Measurements from ENCODE around the gene OSBPL10. TPM values are rescaled to one million over a fixed set of nuclear protein-coding genes. Genes with fewer than 3 reads are reported as not detected.

The OSBPL10 gene
- total and polyA plus RNA-seq, 7 donors: 0.75 to 4.6 (median 2.3) TPM

GRCh38 chr3:32002561-32003368, 21.7 kb upstream of the OSBPL10 start:
- DNase-seq (no peak), ATAC-seq (no peak)
- WGBS, 3 donors: 59 to 60% (median 59%) methylated on average over 6 of the region's 6 CpGs
- Histone ChIP-seq H3K27ac (no peak overlapping the region), H3K9me3 (no peaks in the 10 kb centered on the region), H3K36me3 (ENCODE audit: insufficient read depth in 1 of 2, low read depth in 1 of 2) (no peaks in the 10 kb centered on the region), H3K4me3 (no peak overlapping the region), H3K4me1 (no peaks in the 10 kb centered on the region), H3K27me3 (ENCODE audit: insufficient read depth in 3 of 3, low read length in 2 of 3) (no peaks in the 10 kb centered on the region)
- TF ChIP-seq CTCF (IDR thresholded peaks at IDR 0.05): no peak
- intact Hi-C loops (cut with DNase I): no loop called here

- intact Hi-C loops (cut with DNase I): no loop called here
- no peaks in the 10 kb centered on the region for H3K27me3 ChIP-seq (ENCODE audit: insufficient read depth in 3 of 3, low read length in 2 of 3)
- DNase-seq: no peak
- 72 to 83% (median 78%) methylated on average over 3 of the region's 3 CpGs for WGBS, 3 donors
- no peaks in the 10 kb centered on the region for H3K4me1 ChIP-seq
- no peaks in the 10 kb centered on the region for H3K9me3 ChIP-seq
- ATAC-seq: no peak
- H3K36me3 ChIP-seq (ENCODE audit: insufficient read depth in 1 of 2, low read depth in 1 of 2): no peaks in the 10 kb centered on the region
- H3K27ac ChIP-seq: no peak overlapping the region
- TF ChIP-seq CTCF (IDR thresholded peaks at IDR 0.05): no peak
- H3K4me3 ChIP-seq: no peak overlapping the region
Measured at GRCh38 chr3:32000877-32001276, 19.8 kb upstream of the OSBPL10 start.

- Histone ChIP-seq H3K27ac (no peak overlapping the region), H3K4me3 (no peak overlapping the region), H3K4me1 (no peaks in the 10 kb centered on the region), H3K9me3 (no peaks in the 10 kb centered on the region), H3K36me3 (ENCODE audit: insufficient read depth in 1 of 2, low read depth in 1 of 2) (no peaks in the 10 kb centered on the region), H3K27me3 (ENCODE audit: insufficient read depth in 3 of 3, low read length in 2 of 3) (no peaks in the 10 kb centered on the region)
- TF ChIP-seq CTCF (IDR thresholded peaks at IDR 0.05): no peak
- DNase-seq (no peak), ATAC-seq (no peak)
- intact Hi-C loops (cut with DNase I): no loop called here
- 88 to 91% (median 88%) methylated on average over 7 of the region's 7 CpGs for WGBS, 3 donors
Measured at GRCh38 chr3:31999907-32000439, 18.9 kb upstream of the OSBPL10 start.

- Histone ChIP-seq H3K4me3 (no peak overlapping the region), H3K9me3 (peaks cover 2% of the 10 kb centered on the region), H3K36me3 (ENCODE audit: insufficient read depth in 1 of 2, low read depth in 1 of 2) (no peaks in the 10 kb centered on the region), H3K27ac (no peak overlapping the region), H3K4me1 (no peaks in the 10 kb centered on the region), H3K27me3 (ENCODE audit: insufficient read depth in 3 of 3, low read length in 2 of 3) (no peaks in the 10 kb centered on the region)
- no peak for DNase-seq
- WGBS, 3 donors: 64 to 67% (median 66%) methylated on average over 6 of the region's 6 CpGs
- TF ChIP-seq CTCF (IDR thresholded peaks at IDR 0.05): no peak
- no peak for ATAC-seq
- intact Hi-C loops (cut with DNase I): no loop called here
Measured at GRCh38 chr3:31997500-31997899, 16.4 kb upstream of the OSBPL10 start.

Measured in psoas muscle (tissue), 8 donors.